ENCODE measurements around the gene NOBOX. TPM values are rescaled to one million over a fixed set of nuclear protein-coding genes. Genes with fewer than 3 reads are reported as not detected.

Gene NOBOX
- total RNA-seq (2021) (not detected in 2 replicates), Bru-seq, nascent RNA (not detected), BruChase-seq, experiment 1, labeled RNA remaining after a 2-hour chase (not detected), BruChase-seq, experiment 2, labeled RNA remaining after a 6-hour chase (not detected)
- long read RNA-seq, result 0 reads

DNA sequence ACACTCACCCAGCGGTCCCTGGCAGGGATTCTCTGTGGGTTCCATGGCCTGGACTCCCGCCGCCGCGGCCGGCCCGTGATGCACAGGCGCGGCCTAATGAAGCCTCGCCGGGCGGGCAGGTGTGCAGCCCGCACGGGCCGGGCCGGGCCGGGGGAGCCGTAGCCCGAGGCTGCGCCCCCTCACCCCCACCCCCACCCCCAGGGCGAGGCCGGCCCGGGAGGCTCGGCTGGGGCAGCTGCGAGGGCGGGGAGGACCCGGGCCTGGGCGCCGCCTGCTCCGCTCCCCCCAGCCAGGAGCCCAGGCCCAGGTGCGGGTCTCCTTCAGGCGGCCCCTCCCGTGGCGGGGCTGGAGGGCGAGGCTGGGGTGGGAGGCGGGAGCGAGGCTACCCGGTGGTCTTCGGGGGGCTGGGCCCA is at the start of gene NOBOX:
Gene NOBOX (minus strand): TSS at position 45 of the 413 bp plus-strand sequence.
- BruUV-seq (replicated peaks), result no TSS peak
- no peaks in the 10 kb centered on the region for H3K4me1 ChIP-seq (ENCODE audit: insufficient read depth, low read length, poor library complexity, severe bottlenecking)
- DNase-seq (ENCODE audit: low spot score), result no peak
- H3K27ac ChIP-seq (ENCODE audit: low read depth, low read length, poor library complexity, severe bottlenecking), result no peak within 1 kb of the TSS
- H3K9me3 ChIP-seq (ENCODE audit: low read depth, low read length, poor library complexity, severe bottlenecking), result no peaks in the 10 kb centered on the region
- intact Hi-C loops (cut with micrococcal nuclease; ENCODE audit: unreplicated experiment), result no loop called here
- TF ChIP-seq, protein P1, sequence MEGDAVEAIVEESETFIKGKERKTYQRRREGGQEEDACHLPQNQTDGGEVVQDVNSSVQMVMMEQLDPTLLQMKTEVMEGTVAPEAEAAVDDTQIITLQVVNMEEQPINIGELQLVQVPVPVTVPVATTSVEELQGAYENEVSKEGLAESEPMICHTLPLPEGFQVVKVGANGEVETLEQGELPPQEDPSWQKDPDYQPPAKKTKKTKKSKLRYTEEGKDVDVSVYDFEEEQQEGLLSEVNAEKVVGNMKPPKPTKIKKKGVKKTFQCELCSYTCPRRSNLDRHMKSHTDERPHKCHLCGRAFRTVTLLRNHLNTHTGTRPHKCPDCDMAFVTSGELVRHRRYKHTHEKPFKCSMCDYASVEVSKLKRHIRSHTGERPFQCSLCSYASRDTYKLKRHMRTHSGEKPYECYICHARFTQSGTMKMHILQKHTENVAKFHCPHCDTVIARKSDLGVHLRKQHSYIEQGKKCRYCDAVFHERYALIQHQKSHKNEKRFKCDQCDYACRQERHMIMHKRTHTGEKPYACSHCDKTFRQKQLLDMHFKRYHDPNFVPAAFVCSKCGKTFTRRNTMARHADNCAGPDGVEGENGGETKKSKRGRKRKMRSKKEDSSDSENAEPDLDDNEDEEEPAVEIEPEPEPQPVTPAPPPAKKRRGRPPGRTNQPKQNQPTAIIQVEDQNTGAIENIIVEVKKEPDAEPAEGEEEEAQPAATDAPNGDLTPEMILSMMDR (conservative IDR thresholded peaks at IDR 0.05; ENCODE audit: low read depth, low read length), result no peak
- TF ChIP-seq EZH2 (IDR thresholded peaks at IDR 0.05; ENCODE audit: borderline replicate concordance, low read depth, low read length, poor library complexity, severe bottlenecking), result no peak
- H3K4me3 ChIP-seq (ENCODE audit: low read depth, low read length, poor library complexity, severe bottlenecking), result no peak within 1 kb of the TSS
- ChIA-PET POLR2A (ENCODE audit: low non-redundant PET) (no interaction called here), CTCF (no interaction called here)
- H3K36me3 ChIP-seq (ENCODE audit: insufficient read depth, low read length, poor library complexity, severe bottlenecking), result no peaks in the 10 kb centered on the region
- no peaks in the 10 kb centered on the region for H3K27me3 ChIP-seq (replicated peaks; ENCODE audit: insufficient read depth, low read depth, low read length, poor library complexity)

DNA sequence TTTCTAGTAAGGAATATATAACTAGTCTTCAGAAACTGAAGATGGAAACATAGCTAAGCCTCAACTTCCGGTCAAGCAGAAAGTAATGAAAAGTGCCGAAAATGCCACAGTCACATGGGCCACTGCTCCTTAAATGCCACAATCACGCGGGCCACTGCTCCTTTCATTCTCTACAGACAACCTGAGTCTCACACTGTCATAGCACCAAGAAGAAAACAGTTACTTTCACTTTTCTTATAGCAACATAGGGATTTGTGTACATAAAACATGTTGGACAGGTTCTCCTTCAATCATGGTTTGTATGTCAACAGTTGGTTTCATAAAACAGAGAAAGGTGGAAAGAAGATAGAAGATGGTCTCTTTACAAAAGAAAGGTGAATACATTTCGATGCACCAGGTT is 48.6 kb upstream of the NOBOX start:
- Histone ChIP-seq H3K27me3 (replicated peaks; ENCODE audit: insufficient read depth, low read depth, low read length, poor library complexity) (no peaks in the 10 kb centered on the region), H3K9me3 (ENCODE audit: low read depth, low read length, poor library complexity, severe bottlenecking) (no peaks in the 10 kb centered on the region), H3K4me1 (ENCODE audit: insufficient read depth, low read length, poor library complexity, severe bottlenecking) (no peaks in the 10 kb centered on the region), H3K4me3 (ENCODE audit: low read depth, low read length, poor library complexity, severe bottlenecking) (no peak overlapping the region), H3K36me3 (ENCODE audit: insufficient read depth, low read length, poor library complexity, severe bottlenecking) (no peaks in the 10 kb centered on the region), H3K27ac (ENCODE audit: low read depth, low read length, poor library complexity, severe bottlenecking) (no peak overlapping the region)
- no TSS peak for BruUV-seq (replicated peaks)
- TF ChIP-seq, protein P1 (conservative IDR thresholded peaks at IDR 0.05; ENCODE audit: low read depth, low read length), result no peak
- TF ChIP-seq EZH2 (IDR thresholded peaks at IDR 0.05; ENCODE audit: borderline replicate concordance, low read depth, low read length, poor library complexity, severe bottlenecking), result no peak
- DNase-seq (ENCODE audit: low spot score), result no peak
- ChIA-PET CTCF (no interaction called here), POLR2A (ENCODE audit: low non-redundant PET) (no interaction called here)
- intact Hi-C loops (cut with micrococcal nuclease; ENCODE audit: unreplicated experiment), result no loop called here

DNA sequence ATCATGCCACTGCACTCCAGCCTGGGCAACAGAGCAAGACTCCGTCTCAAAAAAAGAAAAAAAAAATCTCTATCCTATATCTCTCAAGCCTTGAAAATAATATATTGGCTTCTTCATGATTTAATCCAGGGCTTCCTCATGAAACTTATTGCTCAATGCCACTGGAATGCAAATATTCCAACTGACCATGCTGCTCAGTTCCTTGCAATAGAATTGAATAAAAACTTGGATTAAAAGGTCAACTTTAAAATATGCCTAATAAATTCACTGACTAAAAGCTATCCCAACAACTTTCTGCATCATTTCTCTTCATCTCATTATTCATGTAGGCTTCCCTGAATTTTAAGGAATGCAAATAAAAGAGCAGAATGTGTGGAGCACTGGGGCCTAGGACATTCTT is 42.1 kb upstream of the NOBOX start:
- TF ChIP-seq EZH2 (IDR thresholded peaks at IDR 0.05; ENCODE audit: borderline replicate concordance, low read depth, low read length, poor library complexity, severe bottlenecking), result no peak
- TF ChIP-seq, protein P1 (conservative IDR thresholded peaks at IDR 0.05; ENCODE audit: low read depth, low read length), result no peak
- intact Hi-C loops (cut with micrococcal nuclease; ENCODE audit: unreplicated experiment), result no loop called here
- DNase-seq (ENCODE audit: low spot score), result no peak
- no TSS peak for BruUV-seq (replicated peaks)
- no peaks in the 10 kb centered on the region for H3K4me1 ChIP-seq (ENCODE audit: insufficient read depth, low read length, poor library complexity, severe bottlenecking)
- H3K36me3 ChIP-seq (ENCODE audit: insufficient read depth, low read length, poor library complexity, severe bottlenecking), result no peaks in the 10 kb centered on the region
- no peak overlapping the region for H3K27ac ChIP-seq (ENCODE audit: low read depth, low read length, poor library complexity, severe bottlenecking)
- POLR2A ChIA-PET (ENCODE audit: low non-redundant PET), result no interaction called here
- no peak overlapping the region for H3K4me3 ChIP-seq (ENCODE audit: low read depth, low read length, poor library complexity, severe bottlenecking)
- no peaks in the 10 kb centered on the region for H3K9me3 ChIP-seq (ENCODE audit: low read depth, low read length, poor library complexity, severe bottlenecking)
- H3K27me3 ChIP-seq (replicated peaks; ENCODE audit: insufficient read depth, low read depth, low read length, poor library complexity), result no peaks in the 10 kb centered on the region
- CTCF ChIA-PET, result no interaction called here
